HCT116 (cell line): ENCODE measurements around the gene TCF7. TPM values are rescaled to one million over a fixed set of nuclear protein-coding genes. Genes with fewer than 3 reads are reported as not detected.

Source experiments
- ATAC-seq: fragments of 200-7000 bp; cut with Tn5 transposase; 2 replicates; pipeline ENCODE4 v1.9.1; 2020; ENCODE audit warnings: mild to moderate bottlenecking, moderate library complexity
- BruUV-seq: library from RNA; stranded (reverse); fragments of 400-500 nt; replicated peaks from 2 replicates; lab custom pipeline; 2021; lab: Mats Ljungman, UMichigan
- CTCF ChIA-PET: fragments of 300-600 bp; sonication (Branson Sonifier 250); formaldehyde crosslinking; loops from one replicate; lab custom pipeline; 2021; ENCODE audit warnings: antibody characterized with exemption; lab: Charles Lee
- POLR2A ChIA-PET: fragments of 300-600, 350-600 bp; sonication (Branson Sonifier 250); formaldehyde crosslinking; loops from one replicate; lab custom pipeline; 2021; ENCODE audit warnings: antibody characterized with exemption; lab: Charles Lee
- RAD21 ChIA-PET, 2 experiments: fragments of 300-600 bp; sonication (Branson Sonifier 250); formaldehyde crosslinking; loops; one replicate each; lab custom pipeline; 2023; ENCODE audit warnings: low total read pairs in 2 of 2; ENCODE audit not compliant: uncharacterized antibody in 2 of 2, unreplicated experiment in 2 of 2, low non-redundant PET in 1 of 2; lab: Charles Lee
- DNase-seq: peaks from one replicate; pipeline ENCODE4 v3.0.0-alpha.2; 2010; ENCODE audit warnings: low read depth, low spot score
- H2AFZ ChIP-seq: fragments of 200-600 bp; shearing (Covaris generic), sonication (generic); 2 replicates; pipeline ENCODE4 v1.6.1; 2017; ENCODE audit warnings: low read depth, mixed run types, mixed read lengths, antibody characterized with exemption, low read length; ENCODE audit not compliant: poor library complexity, severe bottlenecking
- H3K27ac ChIP-seq: 2 replicates; pipeline ENCODE4 v1.5.1; 2012; ENCODE audit warnings: low read depth, low read length
- H3K27me3 ChIP-seq: fragments of 200-600 bp; sonication (generic); 2 replicates; pipeline ENCODE4 v1.6.1; 2016; ENCODE audit warnings: mixed run types, low read length, mixed read lengths; ENCODE audit not compliant: insufficient read depth
- H3K36me3 ChIP-seq, 2 experiments: fragments of 200-500 bp in 1 of 2; fragments of 200-600 bp in 1 of 2; sonication (Bioruptor generic) in 1 of 2; sonication (generic) in 1 of 2; 2 replicates each; pipeline versions ENCODE4 v1.5.1 to v1.6.1; 2014 to 2016; ENCODE audit warnings: low read length in 2 of 2, inconsistent platforms in 1 of 2, mixed read lengths in 1 of 2, mixed run types in 1 of 2; ENCODE audit not compliant: insufficient read depth in 2 of 2, control insufficient read depth in 1 of 2
- H3K4me1 ChIP-seq, 2 experiments: fragments of 200-600 bp in 1 of 2; sonication (generic) in 1 of 2; 2 replicates each; pipeline versions ENCODE4 v1.5.1 to v1.6.1; 2012 to 2017; ENCODE audit warnings: low read length in 2 of 2, inconsistent platforms in 1 of 2, mild to moderate bottlenecking in 1 of 2, mixed read lengths in 1 of 2, mixed run types in 1 of 2, moderate library complexity in 1 of 2; ENCODE audit not compliant: insufficient read depth in 2 of 2, control insufficient read depth in 1 of 2
- H3K4me2 ChIP-seq: fragments of 200-600 bp; sonication (generic); 2 replicates; pipeline ENCODE4 v1.6.1; 2017; ENCODE audit warnings: mixed run types, low read length, mixed read lengths
- H3K4me3 ChIP-seq, 2 experiments: fragments of 200-600 bp in 1 of 2; sonication (generic) in 1 of 2; replicated peaks in 1 of 2; 2 replicates each; pipeline ENCODE4 v1.5.1; 2011 to 2016; ENCODE audit warnings: low read length in 2 of 2, control low read depth in 1 of 2, low read depth in 1 of 2, mild to moderate bottlenecking in 1 of 2, mixed read lengths in 1 of 2, mixed run types in 1 of 2
- H3K79me2 ChIP-seq: fragments of 200-600 bp; sonication (generic); 2 replicates; pipeline ENCODE4 v1.6.1; 2017; ENCODE audit warnings: mild to moderate bottlenecking, mixed run types, low read length, moderate library complexity, mixed read lengths; ENCODE audit not compliant: insufficient read depth
- H3K9ac ChIP-seq: fragments of 200-600 bp; sonication (generic); 2 replicates; pipeline ENCODE4 v1.6.1; 2016; ENCODE audit warnings: low read length, mixed read lengths
- H3K9me2 ChIP-seq: fragments of 200-600 bp; sonication (generic), shearing (Covaris generic); 2 replicates; pipeline ENCODE4 v1.6.1; 2017; ENCODE audit warnings: mixed run types, mild to moderate bottlenecking, moderate library complexity; ENCODE audit not compliant: insufficient read depth
- H3K9me3 ChIP-seq, 2 experiments: fragments of 200-500 bp in 1 of 2; fragments of 200-600 bp in 1 of 2; sonication (Bioruptor generic) in 1 of 2; sonication (generic) in 1 of 2; 2 replicates each; pipeline ENCODE4 v1.6.1; 2014 to 2017; ENCODE audit warnings: low read length in 2 of 2, mixed read lengths in 2 of 2, inconsistent platforms in 1 of 2, low read depth in 1 of 2, mild to moderate bottlenecking in 1 of 2, mixed run types in 1 of 2, moderate library complexity in 1 of 2; ENCODE audit not compliant: control insufficient read depth in 1 of 2, insufficient read depth in 1 of 2
- H4K20me1 ChIP-seq: fragments of 200-600 bp; sonication (generic), shearing (Covaris generic); 2 replicates; pipeline ENCODE4 v1.6.1; 2017; ENCODE audit warnings: mixed run types, mild to moderate bottlenecking, moderate library complexity; ENCODE audit not compliant: insufficient read depth
- ATF3 ChIP-seq: IDR thresholded peaks from 2 replicates; pipeline ENCODE4 v1.6.1; 2012
- CEBPB ChIP-seq: IDR thresholded peaks from 2 replicates; pipeline ENCODE4 v1.6.1; 2012; ENCODE audit warnings: low read depth
- ELF1 ChIP-seq: IDR thresholded peaks from 2 replicates; pipeline ENCODE4 v1.6.1; 2012; ENCODE audit warnings: low read depth, borderline replicate concordance
- EZH2phosphoT487 ChIP-seq: fragments of 200-600 bp; IDR thresholded peaks from 2 replicates; pipeline ENCODE4 v1.6.1; 2018; ENCODE audit warnings: antibody characterized with exemption, borderline replicate concordance
- JUND ChIP-seq: IDR thresholded peaks from 2 replicates; pipeline ENCODE4 v1.6.1; 2012
- POLR2A ChIP-seq: IDR thresholded peaks from 2 replicates; pipeline ENCODE4 v1.7.0; 2011; ENCODE audit warnings: borderline replicate concordance; ENCODE audit not compliant: insufficient read depth, insufficient read length; ENCODE audit errors: extremely low read depth
- RAD21 ChIP-seq: IDR thresholded peaks from 2 replicates; pipeline ENCODE4 v1.6.1; 2012; ENCODE audit warnings: low read depth, mild to moderate bottlenecking
- SIN3A ChIP-seq: IDR thresholded peaks from 2 replicates; pipeline ENCODE4 v1.6.1; 2012; ENCODE audit warnings: low read depth
- ZBTB33 ChIP-seq: IDR thresholded peaks from 2 replicates; pipeline ENCODE4 v1.6.1; 2011; ENCODE audit warnings: mild to moderate bottlenecking, low read length, moderate library complexity; ENCODE audit not compliant: insufficient replicate concordance; ENCODE audit errors: extremely low read depth
- ZNF274 ChIP-seq: fragments of 200-500 bp; sonication (Bioruptor generic); IDR thresholded peaks from 2 replicates; pipeline ENCODE4 v1.6.1; 2014; ENCODE audit warnings: mild to moderate bottlenecking, low read depth, low read length, inconsistent platforms
- intact Hi-C: fragments of 100-400 bp; cut with micrococcal nuclease; formaldehyde crosslinking; loops from 2 replicates; pipeline ENCODE4 v1.10.0; 2022
- total RNA-seq: library from RNA; stranded (reverse); gene quantifications from one replicate; pipeline ENCODE4 v1.2.1, GENCODE V29; 2021; ENCODE audit not compliant: unreplicated experiment

The TCF7 gene
- total RNA-seq, 1 experiment from 2014 or later, result 17.8 TPM

GRCh38 chr5:134103998-134104654, 10.4 kb upstream of the TCF7 start:
- H3K79me2 ChIP-seq, result no peaks in the 10 kb centered on the region
- no peak overlapping the region for H3K27ac ChIP-seq
- peaks cover 0 to 8% of the 10 kb centered on the region in 2 experiments; a peak in 1 of 4 replicates for H3K4me1 ChIP-seq
- no TSS peak for BruUV-seq
- no peak for ATAC-seq
- no peak overlapping the region for H3K9ac ChIP-seq
- H3K36me3 ChIP-seq, result no peaks in the 10 kb centered on the region
- TF ChIP-seq POLR2A, result no peak
- TF ChIP-seq RAD21, result no peak
- no peak for TF ChIP-seq ATF3
- no peak for TF ChIP-seq ELF1
- no peak for TF ChIP-seq ZNF274
- TF ChIP-seq EZH2phosphoT487, result no peak
- TF ChIP-seq, all 23 proteins: peak for 0
- no peak for DNase-seq
- intact Hi-C loops, result loop anchor here (2.0 to 5.0 kb wide), 3 partner anchors 43 to 183 kb away; no protein-coding TSS in a partner anchor
- CTCF ChIA-PET, result no interaction called here
- Histone ChIP-seq H3K4me3 (no peak overlapping the region), H3K27me3 (no peaks in the 10 kb centered on the region), H3K9me3 (no peaks in the 10 kb centered on the region), H2AFZ (no peak overlapping the region), H4K20me1 (no peaks in the 10 kb centered on the region), H3K9me2 (no peaks in the 10 kb centered on the region), H3K4me2 (no peak overlapping the region)
- RAD21 ChIA-PET, result no interaction called here
- POLR2A ChIA-PET, result no interaction called here

- POLR2A ChIA-PET, result no interaction called here
- no peak for ATAC-seq
- no peak overlapping the region for H3K4me2 ChIP-seq
- CTCF ChIA-PET, result no interaction called here
- H3K9me3 ChIP-seq, result no peaks in the 10 kb centered on the region
- no TSS peak for BruUV-seq
- H3K4me1 ChIP-seq, result peaks cover 0 to 5% of the 10 kb centered on the region in 2 experiments; a peak in 2 of 4 replicates
- H3K27me3 ChIP-seq, result no peaks in the 10 kb centered on the region
- no peaks in the 10 kb centered on the region for H4K20me1 ChIP-seq
- no peak overlapping the region for H3K4me3 ChIP-seq
- H3K27ac ChIP-seq, result no peak overlapping the region
- RAD21 ChIA-PET, result no interaction called here
- H3K36me3 ChIP-seq, result no peaks in the 10 kb centered on the region
- H3K79me2 ChIP-seq, result no peaks in the 10 kb centered on the region
- no peak overlapping the region for H2AFZ ChIP-seq
- no peaks in the 10 kb centered on the region for H3K9me2 ChIP-seq
- TF ChIP-seq CEBPB (no peak), ZBTB33 (no peak), JUND (no peak), SIN3A (no peak), ELF1 (no peak), ATF3 (no peak)
- intact Hi-C loops, result no loop called here
- no peak overlapping the region for H3K9ac ChIP-seq
- DNase-seq, result no peak
These were observed 7.3 kb upstream of the TCF7 start for GRCh38 chr5:134106991-134107701.
